ENCODE data around the gene NGF. TPM values are rescaled to one million over a fixed set of nuclear protein-coding genes. Genes with fewer than 3 reads are reported as not detected.

The NGF gene
- total RNA-seq, 3 donors from 2014 or later (not counting 1 experiment from before 2014, with no cell fraction given) = not detected

DNA sequence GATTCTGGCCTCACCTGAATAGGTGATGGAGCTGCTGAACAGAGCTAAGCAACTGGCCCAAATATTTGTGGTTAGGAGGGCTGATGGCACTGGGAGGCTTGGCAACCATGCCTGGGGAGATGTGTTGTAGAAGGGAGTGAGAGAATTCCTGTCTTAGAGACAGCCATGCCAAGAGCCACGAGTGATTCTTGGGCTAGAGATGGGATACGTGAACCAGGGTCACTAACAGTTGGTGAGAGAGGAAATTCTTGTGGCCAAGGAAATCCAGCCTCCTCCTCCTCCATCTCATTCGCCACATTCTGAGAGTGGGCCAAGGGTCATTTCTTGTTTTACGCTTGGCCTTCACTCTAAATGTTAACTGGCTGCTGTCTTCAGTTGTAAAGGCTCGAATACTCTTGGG is 46.3 kb downstream of the NGF start:
- Mint-ChIP-seq H3K27me3 (ENCODE audit: low read depth in 2 of 2) (peaks cover 0 to 13% of the 10 kb centered on the region in 2 donors), H3K4me3 (no peak overlapping the region), H3K9me3 (no peaks in the 10 kb centered on the region), H3K27ac (no peak overlapping the region), H3K4me1 (no peaks in the 10 kb centered on the region), H3K36me3 (no peaks in the 10 kb centered on the region)
- no peaks in the 10 kb centered on the region for H3K9me3 ChIP-seq (ENCODE audit: control insufficient read depth, insufficient read depth, low read length)
- WGBS (ENCODE audit: insufficient coverage) = 83% methylated on average over 4 of the region's 5 CpGs
- no peaks in the 10 kb centered on the region for H3K36me3 ChIP-seq (ENCODE audit: control insufficient read depth, insufficient read depth, low read length)
- intact Hi-C loops (cut with micrococcal nuclease) = no loop called here
- H3K4me1 ChIP-seq (ENCODE audit: control insufficient read depth, insufficient read depth, low read length) = no peaks in the 10 kb centered on the region
- no peak for ATAC-seq
- no peak for DNase-seq
- H3K4me3 ChIP-seq (ENCODE audit: low read length) = no peak overlapping the region
- H3K27ac ChIP-seq (ENCODE audit: low read length) = no peak overlapping the region
- H3K27me3 ChIP-seq (ENCODE audit: control insufficient read depth, insufficient read depth, low read length) = no peaks in the 10 kb centered on the region
- TF ChIP-seq CTCF (IDR thresholded peaks at IDR 0.05) = no peak

DNA sequence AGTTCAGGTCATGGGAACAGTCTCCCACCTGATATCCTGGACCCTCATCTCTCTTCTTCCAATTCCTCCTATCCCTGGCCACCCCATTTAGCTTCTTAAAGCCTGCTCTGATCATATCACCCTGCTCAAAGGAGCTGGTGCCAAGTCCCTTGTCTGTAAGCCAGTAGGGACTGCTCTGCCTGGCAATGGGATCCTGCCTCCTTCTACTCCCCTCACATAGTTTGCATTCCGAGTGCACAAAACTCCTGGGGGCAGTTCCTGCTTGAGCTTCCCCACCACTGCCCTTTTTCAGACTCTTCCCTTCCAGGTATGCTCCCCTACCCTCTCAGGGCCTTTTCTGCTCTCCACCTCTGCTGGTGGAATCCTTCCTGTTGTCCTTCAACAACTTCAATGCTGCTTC is 48.1 kb downstream of the NGF start:
- peaks cover 0 to 13% of the 10 kb centered on the region in 2 donors for H3K27me3 Mint-ChIP-seq (ENCODE audit: low read depth in 2 of 2)
- no peak for DNase-seq
- H3K9me3 Mint-ChIP-seq = no peaks in the 10 kb centered on the region
- Histone ChIP-seq H3K27ac (ENCODE audit: low read length) (no peak overlapping the region), H3K36me3 (ENCODE audit: control insufficient read depth, insufficient read depth, low read length) (no peaks in the 10 kb centered on the region), H3K4me1 (ENCODE audit: control insufficient read depth, insufficient read depth, low read length) (no peaks in the 10 kb centered on the region), H3K9me3 (ENCODE audit: control insufficient read depth, insufficient read depth, low read length) (no peaks in the 10 kb centered on the region), H3K4me3 (ENCODE audit: low read length) (no peak overlapping the region), H3K27me3 (ENCODE audit: control insufficient read depth, insufficient read depth, low read length) (no peaks in the 10 kb centered on the region)
- H3K36me3 Mint-ChIP-seq = no peaks in the 10 kb centered on the region
- WGBS (ENCODE audit: insufficient coverage) = 89% methylated on average over 1 of the region's 1 CpG
- no peak overlapping the region for H3K27ac Mint-ChIP-seq
- intact Hi-C loops (cut with micrococcal nuclease) = no loop called here
- no peak overlapping the region for H3K4me3 Mint-ChIP-seq
- TF ChIP-seq CTCF (IDR thresholded peaks at IDR 0.05) = no peak
- H3K4me1 Mint-ChIP-seq = no peaks in the 10 kb centered on the region
- no peak for ATAC-seq

GRCh38 chr1:115288591-115289198 is 49.4 kb downstream of the NGF start:
- H3K4me3 ChIP-seq (ENCODE audit: low read length) = no peak overlapping the region
- no peaks in the 10 kb centered on the region for H3K9me3 ChIP-seq (ENCODE audit: control insufficient read depth, insufficient read depth, low read length)
- H3K4me1 ChIP-seq (ENCODE audit: control insufficient read depth, insufficient read depth, low read length) = no peaks in the 10 kb centered on the region
- H3K27me3 ChIP-seq (ENCODE audit: control insufficient read depth, insufficient read depth, low read length) = no peaks in the 10 kb centered on the region
- H3K9me3 Mint-ChIP-seq = no peaks in the 10 kb centered on the region
- no peaks in the 10 kb centered on the region for H3K4me1 Mint-ChIP-seq
- no peaks in the 10 kb centered on the region for H3K36me3 ChIP-seq (ENCODE audit: control insufficient read depth, insufficient read depth, low read length)
- WGBS (ENCODE audit: insufficient coverage) = 84% methylated on average over 3 of the region's 3 CpGs
- no peaks in the 10 kb centered on the region for H3K36me3 Mint-ChIP-seq
- no peak overlapping the region for H3K27ac ChIP-seq (ENCODE audit: low read length)
- H3K27ac Mint-ChIP-seq = no peak overlapping the region
- intact Hi-C loops (cut with micrococcal nuclease) = no loop called here
- ATAC-seq (no peak), DNase-seq (no peak)
- no peak overlapping the region for H3K4me3 Mint-ChIP-seq
- TF ChIP-seq CTCF (IDR thresholded peaks at IDR 0.05) = no peak
- peaks cover 0 to 10% of the 10 kb centered on the region in 2 donors for H3K27me3 Mint-ChIP-seq (ENCODE audit: low read depth in 2 of 2)
